ENCODE data around the gene SLC8A3.
"Not testable (repeated sequence)": the region's sequence is repeated elsewhere in the genome, so short reads cannot be mapped to it uniquely, and the experiment has no call there.

The SLC8A3 gene

GRCh38 chr14:70188659-70189455 is at the start of gene SLC8A3:
TSS of gene SLC8A3 (minus strand) at chr14:70188951. CDS start at chr14:70168422, 20,529 bp downstream.
- DNase-seq = peak; percentile 36 to 51

- DNase-seq = no peak
Observed at GRCh38 chr14:70237710-70238109, 49.0 kb upstream of the SLC8A3 start.

GRCh38 chr14:70234066-70234950 is 45.6 kb upstream of the SLC8A3 start:
- no peak for DNase-seq

- DNase-seq = not testable (repeated sequence)
Observed at GRCh38 chr14:70231756-70232544, 43.2 kb upstream of the SLC8A3 start.

- not testable (repeated sequence) for DNase-seq
Observed at GRCh38 chr14:70229877-70230640, 41.3 kb upstream of the SLC8A3 start.

GRCh38 chr14:70213721-70214282 is 25.1 kb upstream of the SLC8A3 start:
- DNase-seq = no peak

- no peak for DNase-seq
Observed at GRCh38 chr14:70212752-70213151, 24.0 kb upstream of the SLC8A3 start.

- no peak for DNase-seq
Observed at GRCh38 chr14:70208380-70208779, 19.6 kb upstream of the SLC8A3 start.

GRCh38 chr14:70203686-70204085 is 14.9 kb upstream of the SLC8A3 start:
- DNase-seq = no peak

GRCh38 chr14:70201994-70202393 is 13.2 kb upstream of the SLC8A3 start:
- no peak for DNase-seq

- DNase-seq = no peak
Observed at GRCh38 chr14:70193396-70193795, 4.6 kb upstream of the SLC8A3 start.

GRCh38 chr14:70192915-70193314 is 4.2 kb upstream of the SLC8A3 start:
- no peak for DNase-seq

- no peak for DNase-seq
Observed at GRCh38 chr14:70190156-70190555, 1.4 kb upstream of the SLC8A3 start.

GRCh38 chr14:70189456-70190077 is 816 bp upstream of the SLC8A3 start:
- DNase-seq = no peak

- peak; percentile 12 to 28 for DNase-seq
Observed at GRCh38 chr14:70188322-70188658, 461 bp downstream of the SLC8A3 start.

- peak; percentile 9 to 34 for DNase-seq
Observed at GRCh38 chr14:70186900-70187451, 1.8 kb downstream of the SLC8A3 start.

- DNase-seq = no peak
Observed at GRCh38 chr14:70183991-70184390, 4.8 kb downstream of the SLC8A3 start.

- no peak for DNase-seq
Observed at GRCh38 chr14:70181276-70181675, 7.5 kb downstream of the SLC8A3 start.

- no peak for DNase-seq
Observed at GRCh38 chr14:70180718-70181117, 8.0 kb downstream of the SLC8A3 start.

GRCh38 chr14:70177081-70177800 is 11.5 kb downstream of the SLC8A3 start:
- no peak for DNase-seq

Data from activated CD4-positive, alpha-beta T cell treated with anti-CD3 and anti-CD28 coated beads, Interleukin-2, amount 50 U/mL, for 48 hours (primary cell).